Cardiac fibroblast (primary cell): ENCODE data around the gene AICDA.
A peak's percentile ranks its signal among the peaks of the same experiment; 100 is the strongest.
"Not testable (repeated sequence)": the region's sequence is repeated elsewhere in the genome, so short reads cannot be mapped to it uniquely, and the experiment has no call there.

ENCODE experiments used
- DNase-seq, 2 donors: peaks; one replicate each; pipeline versions ENCODE4 v3.0.0 to v3.0.0-alpha.2; 2010; ENCODE audit warnings: low read depth in 2 of 2
- H3K4me3 ChIP-seq, 2 donors: replicated peaks in 1 of 2; 1 replicate in 1 of 2; 2 replicates in 1 of 2; pipeline ENCODE4 v1.5.1; 2011; ENCODE audit warnings: low read depth in 2 of 2, low read length in 2 of 2, mild to moderate bottlenecking in 2 of 2, moderate library complexity in 1 of 2
- TF ChIP-seq, protein P1 (sequence below): IDR thresholded peaks from one replicate; pipeline ENCODE4 v1.5.1; 2011; ENCODE audit warnings: low read depth, mild to moderate bottlenecking, low read length, inconsistent platforms

AICDA gene

DNA sequence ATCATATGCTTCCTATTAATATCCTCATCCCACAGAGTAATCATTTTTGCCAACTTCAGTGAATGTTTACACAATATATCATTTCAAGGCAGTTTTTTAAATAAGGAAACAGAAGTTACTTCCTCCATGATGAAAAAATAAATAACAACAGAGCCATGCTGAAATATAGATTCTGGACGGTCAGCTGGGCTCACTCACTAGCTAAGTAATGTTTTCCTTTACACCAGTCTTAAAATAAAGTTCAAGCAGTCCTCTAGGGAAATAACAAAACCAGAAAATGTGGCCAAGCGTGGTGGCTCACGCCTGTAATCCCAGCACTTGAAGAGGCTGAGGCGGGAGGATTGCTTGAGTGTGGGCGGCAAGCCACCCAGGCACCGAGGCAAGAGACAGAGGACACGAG lies 28.7 kb downstream of the AICDA start:
- DNase-seq = no peak
- TF ChIP-seq, protein P1, sequence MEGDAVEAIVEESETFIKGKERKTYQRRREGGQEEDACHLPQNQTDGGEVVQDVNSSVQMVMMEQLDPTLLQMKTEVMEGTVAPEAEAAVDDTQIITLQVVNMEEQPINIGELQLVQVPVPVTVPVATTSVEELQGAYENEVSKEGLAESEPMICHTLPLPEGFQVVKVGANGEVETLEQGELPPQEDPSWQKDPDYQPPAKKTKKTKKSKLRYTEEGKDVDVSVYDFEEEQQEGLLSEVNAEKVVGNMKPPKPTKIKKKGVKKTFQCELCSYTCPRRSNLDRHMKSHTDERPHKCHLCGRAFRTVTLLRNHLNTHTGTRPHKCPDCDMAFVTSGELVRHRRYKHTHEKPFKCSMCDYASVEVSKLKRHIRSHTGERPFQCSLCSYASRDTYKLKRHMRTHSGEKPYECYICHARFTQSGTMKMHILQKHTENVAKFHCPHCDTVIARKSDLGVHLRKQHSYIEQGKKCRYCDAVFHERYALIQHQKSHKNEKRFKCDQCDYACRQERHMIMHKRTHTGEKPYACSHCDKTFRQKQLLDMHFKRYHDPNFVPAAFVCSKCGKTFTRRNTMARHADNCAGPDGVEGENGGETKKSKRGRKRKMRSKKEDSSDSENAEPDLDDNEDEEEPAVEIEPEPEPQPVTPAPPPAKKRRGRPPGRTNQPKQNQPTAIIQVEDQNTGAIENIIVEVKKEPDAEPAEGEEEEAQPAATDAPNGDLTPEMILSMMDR = no peak
- H3K4me3 ChIP-seq = no peak overlapping the region

DNA sequence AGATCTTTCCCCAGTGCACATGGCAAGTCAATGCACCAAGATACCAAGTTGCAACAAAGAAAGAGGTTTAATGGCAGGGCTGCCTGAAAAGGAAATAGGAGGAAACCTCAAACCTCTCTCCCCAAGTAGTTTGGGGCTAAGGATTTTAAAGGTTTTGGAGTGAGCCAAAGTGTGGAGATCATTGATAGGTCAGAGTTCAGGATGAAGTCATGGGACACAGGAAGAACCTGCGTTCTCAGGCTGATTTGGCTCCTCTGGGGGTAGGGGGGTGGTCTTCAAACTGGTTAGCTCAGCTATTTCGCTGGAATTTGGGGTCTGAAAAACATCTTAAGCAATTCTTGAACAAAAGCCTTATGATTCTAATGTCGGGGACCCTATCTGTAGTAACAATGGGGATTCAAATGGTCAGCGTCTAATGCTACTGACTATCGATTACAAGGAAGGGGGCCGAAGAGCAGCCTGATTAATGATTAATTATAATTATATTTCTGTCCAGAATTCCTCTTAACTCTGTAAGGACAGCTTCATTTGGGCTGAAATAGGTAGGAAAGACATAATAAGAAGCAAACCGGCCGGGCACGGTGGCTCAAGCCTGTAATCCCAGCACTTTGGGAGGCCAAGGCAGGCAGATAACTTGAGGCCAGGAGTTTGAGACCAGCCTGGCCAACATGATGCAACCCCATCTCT lies 31.4 kb downstream of the AICDA start:
- H3K4me3 ChIP-seq = no peak overlapping the region
- DNase-seq = no peak
- TF ChIP-seq, protein P1 = no peak

DNA sequence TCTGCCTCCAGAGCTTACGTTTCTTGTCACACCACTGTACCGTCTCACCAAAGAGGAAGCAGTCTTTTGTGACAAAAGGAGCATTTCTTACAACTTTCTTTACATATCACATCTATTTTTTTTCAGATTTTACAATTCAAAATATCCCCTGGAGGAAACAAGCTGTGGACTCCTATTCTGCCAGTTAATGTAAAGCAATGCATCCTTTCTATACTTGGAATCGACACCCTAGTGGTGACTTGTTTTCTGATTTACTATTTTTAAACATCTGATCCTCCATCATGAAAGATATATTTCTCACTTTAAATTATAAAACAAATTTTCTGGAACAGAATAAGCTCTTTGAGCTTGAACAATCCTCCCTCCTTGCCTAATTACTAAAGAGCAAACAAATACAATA lies 34.8 kb downstream of the AICDA start:
- DNase-seq = no peak
- no peak overlapping the region for H3K4me3 ChIP-seq
- TF ChIP-seq, protein P1 = no peak

DNA sequence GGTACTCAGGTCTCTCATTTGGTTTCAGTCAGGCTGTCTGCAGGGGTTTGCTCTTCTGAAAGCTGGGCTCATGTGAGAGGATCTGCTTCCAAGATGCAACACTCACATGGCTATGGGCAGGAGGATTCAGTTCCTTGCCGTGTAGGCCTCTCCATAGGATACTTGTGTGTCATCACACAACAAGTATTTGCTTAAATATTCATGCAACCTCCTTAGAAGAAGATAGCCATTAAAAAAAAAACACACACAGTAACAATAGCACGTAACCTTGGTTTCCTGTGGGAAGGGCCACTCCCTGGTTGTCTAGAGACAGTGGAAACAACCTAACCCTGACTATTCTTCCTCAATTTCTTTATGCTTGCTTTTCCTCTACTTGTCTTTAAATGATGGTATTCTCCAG lies 40.2 kb downstream of the AICDA start:
- no peak overlapping the region for H3K4me3 ChIP-seq
- peak in 1 of 2 donors; percentile 14 for DNase-seq
- TF ChIP-seq, protein P1 = no peak

DNA sequence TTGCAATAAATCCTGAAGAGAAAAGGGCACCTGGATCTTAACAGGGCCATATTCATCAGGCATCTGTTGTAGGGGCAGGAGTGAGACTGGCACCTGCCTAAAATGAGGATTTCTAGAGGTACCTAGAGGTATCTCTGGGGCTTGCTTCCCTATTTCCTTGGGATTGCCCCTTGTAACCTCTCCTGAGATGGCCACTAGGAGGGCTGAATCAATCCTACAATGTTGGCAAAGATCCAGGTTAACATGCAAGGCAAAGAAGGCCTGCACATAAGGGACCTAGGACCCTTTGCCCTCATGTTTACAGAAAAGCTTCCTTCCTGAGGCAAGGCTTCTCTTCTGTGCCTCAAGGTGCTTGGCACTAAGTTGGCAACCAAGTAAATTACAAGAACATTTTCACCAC lies 46.1 kb downstream of the AICDA start:
- DNase-seq = no peak
- TF ChIP-seq, protein P1 = no peak
- H3K4me3 ChIP-seq = no peak overlapping the region

DNA sequence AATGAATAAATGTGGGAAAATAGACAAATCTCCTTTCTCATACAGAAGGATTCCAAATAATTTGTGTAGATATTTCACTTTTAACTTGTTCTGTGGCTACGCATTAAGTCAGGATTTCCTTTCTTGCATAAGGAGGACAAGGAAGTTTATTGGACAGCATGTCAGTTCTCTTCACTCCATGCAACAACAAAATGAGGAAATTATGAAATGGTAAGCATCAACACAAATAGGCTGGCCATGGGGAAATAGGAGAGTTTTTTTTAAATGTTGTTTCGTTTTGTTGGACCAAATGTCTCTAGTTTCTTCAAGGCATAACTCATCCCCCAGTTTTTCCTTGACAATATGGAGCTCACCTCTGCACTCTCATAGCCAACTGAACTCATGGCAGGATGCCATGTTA lies 46.6 kb downstream of the AICDA start:
- H3K4me3 ChIP-seq, DNase-seq: not testable (repeated sequence)

DNA sequence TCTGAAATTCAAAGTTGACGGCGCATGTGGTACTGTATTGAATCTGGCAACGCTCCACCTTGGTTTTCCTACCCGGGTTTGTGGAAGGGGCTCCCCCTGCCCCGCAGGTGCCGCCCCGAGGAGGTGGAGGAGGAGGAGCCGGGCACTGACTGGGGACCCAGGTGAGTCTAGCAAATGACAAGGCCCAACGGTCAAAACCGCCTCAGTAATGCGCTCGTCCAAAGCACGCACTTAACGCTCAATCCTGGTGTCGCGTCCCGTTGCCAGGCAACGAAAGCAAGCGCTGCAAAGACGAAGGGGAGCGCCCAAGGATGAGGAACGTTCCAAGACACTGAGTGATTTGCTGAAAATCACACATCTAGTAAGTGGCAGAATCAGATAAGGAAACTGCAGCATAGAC lies 48.0 kb downstream of the AICDA start:
- TF ChIP-seq, protein P1 = no peak
- no peak for DNase-seq
- H3K4me3 ChIP-seq = no peak overlapping the region
